Heart left ventricle (tissue), 16 donors: ENCODE measurements around the gene BANF1. TPM values are rescaled to one million over a fixed set of nuclear protein-coding genes. Genes with fewer than 3 reads are reported as not detected.

Experiments used
- ATAC-seq, 4 donors: fragments of 200-7000 bp; cut with Tn5 transposase; one replicate each; pipeline ENCODE4 v1.9.1; 2020 to 2022; ENCODE audit warnings: moderate library complexity in 4 of 4, mild to moderate bottlenecking in 3 of 4, moderate number of reproducible peaks in 1 of 4
- DNase-seq, 5 donors: peaks; one replicate each; pipeline ENCODE4 v3.0.0-alpha.2; 2020
- H3K27ac ChIP-seq, 12 donors: fragments of 200-600 bp; sonication (generic) in 4 of 12; one replicate each; pipeline versions ENCODE4 v1.5.0 to v1.8.0; 2016 to 2022; ENCODE audit warnings: mild to moderate bottlenecking in 2 of 12
- H3K27me3 ChIP-seq, 9 donors: fragments of 200-600 bp; sonication (generic) in 2 of 9; one replicate each; pipeline versions ENCODE4 v1.5.1 to v1.8.0; 2016 to 2022; ENCODE audit warnings: mild to moderate bottlenecking in 3 of 9
- H3K36me3 ChIP-seq, 9 donors: fragments of 200-600 bp; sonication (generic) in 2 of 9; one replicate each; pipeline versions ENCODE4 v1.5.0 to v1.8.0; 2018 to 2022; ENCODE audit warnings: mild to moderate bottlenecking in 2 of 9
- H3K4me1 ChIP-seq, 12 donors: fragments of 200-600 bp; sonication (generic) in 4 of 12; one replicate each; pipeline versions ENCODE4 v1.5.0 to v1.8.0; 2016 to 2022; ENCODE audit warnings: mild to moderate bottlenecking in 3 of 12
- H3K4me3 ChIP-seq, 12 donors: fragments of 200-600 bp; sonication (generic) in 4 of 12; one replicate each; pipeline versions ENCODE4 v1.5.0 to v1.8.0; 2017 to 2022; ENCODE audit warnings: mild to moderate bottlenecking in 9 of 12, moderate library complexity in 4 of 12
- H3K9me3 ChIP-seq, 12 donors: fragments of 200-600 bp; sonication (generic) in 4 of 12; one replicate each; pipeline versions ENCODE4 v1.5.0 to v1.8.0; 2016 to 2022; ENCODE audit warnings: mild to moderate bottlenecking in 1 of 12
- POLR2A ChIP-seq, 2 donors: fragments of 450-650 bp; IDR thresholded peaks; one replicate each; pipeline ENCODE4 v1.6.1; 2017; ENCODE audit warnings: antibody characterized with exemption in 2 of 2, mild to moderate bottlenecking in 2 of 2, moderate library complexity in 2 of 2
- WGBS, 4 donors: extraction: QIAGEN DNeasy Blood & Tissue Kit in 2 of 4; methylation state at CpG; one replicate each; pipeline versions ENCODE4 v1.1.5 to v1.1.7; 2013 to 2018; 5-methylcytosine and 5-hydroxymethylcytosine counted together
- intact Hi-C, 10 donors: fragments of 100-400 bp; cut with DNase I; formaldehyde crosslinking; loops; one replicate each; pipeline versions ENCODE4 v1.11.1 to v1.14.2; 2022
- polyA plus RNA-seq, 2 donors: library from polyadenylated mRNA; stranded (reverse); fragments of 200-250 nt; gene quantifications; one replicate each; pipeline ENCODE4 v1.2.3, GENCODE V29; 2013
- total RNA-seq, 9 donors: library from RNA; depleted of rRNA in 2 of 9; stranded (reverse); fragments of >200 nt in 2 of 9; fragmentation: NEBNext Ultra II Directional in 3 of 9; extraction: Animal tissue kit (Norgen Biotek cat#: 25700) in 3 of 9; gene quantifications; one replicate each; pipeline versions ENCODE4 v1.1.0 to v1.2.4, GENCODE V29; 2016 to 2023
- TF ChIP-seq, protein P1 (sequence below), 12 donors: fragments of 200-600 bp; sonication (generic) in 4 of 12; IDR thresholded peaks; one replicate each; pipeline versions ENCODE4 v1.5.0 to v1.8.0; 2018 to 2022; ENCODE audit warnings: antibody characterized with exemption in 12 of 12, mild to moderate bottlenecking in 5 of 12
- donor health status: ischemic (EF 13 %, LVEDD 7.1; RV severe dilation, severe dysfunction).
- donor health status: healthy with polysubstance abuse.
- donor health status: DM: no; HTN: yes; CAD: no.
- donor health status: DM: no; HTN: no; CAD: no.
- donor health status: ischemic (EF 25% LVEDD 6.9; RV normal size, moderate dysfunction).
- donor health status: ischemic (EF 25% LVEDD 5.7; RV mildly dilated, moderate dysfunction).
- donor health status: healthy.
- donor health status: DM: yes; HTN: yes; CAD: no.
- donor health status: ischemic (EF 35%, LVEDD 5.7; RV mildly dilated, moderate dysfunction).
- donor health status: nonischemic (EF 11% LVEDD 7.7; RV severe dilation, severe dysfunction).
- donor health status: DM: yes; HTN: yes; CAD: no.
- donor health status: PGD.
- donor health status: ischemic (EF 29% LVEDD 5.4; RV normal size, mild dysfunction).
- donor health status: nonischemic (EF 23%, LVEDD 6.1; RV moderate dilation, normal function).

BANF1 gene
- total and polyA plus RNA-seq, 11 donors, result 68.7 to 345 (median 199) TPM

DNA sequence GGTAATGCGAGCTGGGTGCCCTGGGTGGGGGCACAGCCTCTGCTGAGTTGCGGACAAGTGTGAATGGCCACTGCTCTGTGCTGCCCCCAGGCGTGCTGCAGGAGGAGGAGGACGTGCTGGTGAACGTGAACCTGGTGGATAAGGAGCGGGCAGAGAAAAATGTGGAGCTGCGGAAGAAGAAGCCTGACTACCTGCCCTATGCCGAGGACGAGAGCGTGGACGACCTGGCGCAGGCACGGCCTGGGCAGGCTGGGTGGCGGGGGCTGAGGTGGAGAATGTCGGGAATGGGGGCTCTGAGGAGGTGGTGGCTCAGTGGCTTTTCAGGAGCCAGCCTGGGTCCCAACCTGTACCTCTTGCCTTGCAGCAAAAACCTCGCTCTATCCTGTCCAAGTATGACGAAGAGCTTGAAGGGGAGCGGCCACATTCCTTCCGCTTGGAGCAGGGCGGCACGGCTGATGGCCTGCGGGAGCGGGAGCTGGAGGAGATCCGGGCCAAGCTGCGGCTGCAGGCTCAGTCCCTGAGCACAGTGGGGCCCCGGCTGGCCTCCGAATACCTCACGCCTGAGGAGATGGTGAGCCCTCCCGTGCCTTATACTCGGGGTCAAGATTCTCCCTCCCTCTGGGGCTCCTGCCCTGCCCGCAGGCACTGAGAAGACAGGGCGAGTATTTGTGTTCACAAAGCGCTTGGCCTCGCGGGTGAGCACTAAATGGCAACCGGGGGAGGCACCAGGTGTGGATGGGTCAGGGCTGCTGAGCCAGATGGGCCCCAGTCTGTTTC, 36.1 kb upstream of the BANF1 start:
- 91 to 94% (median 93%) methylated on average over 24 to 36 of the region's 36 CpGs for WGBS, 4 donors
- intact Hi-C loops, result no loop called here
- ATAC-seq (no peak), DNase-seq (no peak)
- TF ChIP-seq, protein P1, sequence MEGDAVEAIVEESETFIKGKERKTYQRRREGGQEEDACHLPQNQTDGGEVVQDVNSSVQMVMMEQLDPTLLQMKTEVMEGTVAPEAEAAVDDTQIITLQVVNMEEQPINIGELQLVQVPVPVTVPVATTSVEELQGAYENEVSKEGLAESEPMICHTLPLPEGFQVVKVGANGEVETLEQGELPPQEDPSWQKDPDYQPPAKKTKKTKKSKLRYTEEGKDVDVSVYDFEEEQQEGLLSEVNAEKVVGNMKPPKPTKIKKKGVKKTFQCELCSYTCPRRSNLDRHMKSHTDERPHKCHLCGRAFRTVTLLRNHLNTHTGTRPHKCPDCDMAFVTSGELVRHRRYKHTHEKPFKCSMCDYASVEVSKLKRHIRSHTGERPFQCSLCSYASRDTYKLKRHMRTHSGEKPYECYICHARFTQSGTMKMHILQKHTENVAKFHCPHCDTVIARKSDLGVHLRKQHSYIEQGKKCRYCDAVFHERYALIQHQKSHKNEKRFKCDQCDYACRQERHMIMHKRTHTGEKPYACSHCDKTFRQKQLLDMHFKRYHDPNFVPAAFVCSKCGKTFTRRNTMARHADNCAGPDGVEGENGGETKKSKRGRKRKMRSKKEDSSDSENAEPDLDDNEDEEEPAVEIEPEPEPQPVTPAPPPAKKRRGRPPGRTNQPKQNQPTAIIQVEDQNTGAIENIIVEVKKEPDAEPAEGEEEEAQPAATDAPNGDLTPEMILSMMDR (IDR thresholded peaks at IDR 0.05), result no peak
- no peak for TF ChIP-seq POLR2A (IDR thresholded peaks at IDR 0.05)
- Histone ChIP-seq H3K9me3 (no peaks in the 10 kb centered on the region), H3K4me3 (no peak overlapping the region), H3K4me1 (peaks cover 3 to 24% (median 21%) of the 10 kb centered on the region in 12 donors), H3K36me3 (peaks cover 7 to 72% (median 69%) of the 10 kb centered on the region in 9 donors), H3K27me3 (no peaks in the 10 kb centered on the region), H3K27ac (no peak overlapping the region)

DNA sequence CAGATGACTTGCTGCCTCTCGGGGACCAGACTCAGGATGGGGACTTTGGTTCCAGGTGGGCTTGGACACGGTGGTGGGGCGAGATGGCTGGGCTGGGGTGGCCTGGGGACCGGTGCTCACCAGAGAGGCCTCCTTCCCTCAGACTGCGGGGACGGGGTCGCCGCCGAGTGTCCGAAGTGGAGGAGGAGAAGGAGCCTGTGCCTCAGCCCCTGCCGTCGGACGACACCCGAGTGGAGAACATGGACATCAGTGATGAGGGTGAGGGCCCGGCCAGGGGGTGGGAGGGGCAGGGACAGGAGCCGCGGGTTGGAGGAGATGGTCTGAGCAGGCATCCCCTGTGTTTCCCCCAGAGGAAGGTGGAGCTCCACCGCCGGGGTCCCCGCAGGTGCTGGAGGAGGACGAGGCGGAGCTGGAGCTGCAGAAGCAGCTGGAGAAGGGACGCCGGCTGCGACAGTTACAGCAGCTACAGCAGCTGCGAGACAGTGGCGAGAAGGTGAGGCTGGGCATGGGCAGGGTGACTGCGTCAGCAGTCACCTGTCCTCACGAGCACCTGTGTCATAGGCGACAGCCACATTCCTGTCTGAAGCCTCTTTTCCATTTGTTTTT, 34.9 kb upstream of the BANF1 start:
- intact Hi-C loops, result no loop called here
- no peak for ATAC-seq
- no peak for DNase-seq
- H3K27me3 ChIP-seq, result no peaks in the 10 kb centered on the region
- TF ChIP-seq, protein P1 (IDR thresholded peaks at IDR 0.05), result no peak
- no peaks in the 10 kb centered on the region for H3K9me3 ChIP-seq
- H3K4me3 ChIP-seq, result no peak overlapping the region
- no peak overlapping the region for H3K27ac ChIP-seq
- peaks cover 7 to 81% (median 75%) of the 10 kb centered on the region in 9 donors for H3K36me3 ChIP-seq
- 90 to 95% (median 93%) methylated on average over 30 of the region's 30 CpGs for WGBS, 4 donors
- H3K4me1 ChIP-seq, result peaks cover 3 to 20% (median 19%) of the 10 kb centered on the region in 12 donors

DNA sequence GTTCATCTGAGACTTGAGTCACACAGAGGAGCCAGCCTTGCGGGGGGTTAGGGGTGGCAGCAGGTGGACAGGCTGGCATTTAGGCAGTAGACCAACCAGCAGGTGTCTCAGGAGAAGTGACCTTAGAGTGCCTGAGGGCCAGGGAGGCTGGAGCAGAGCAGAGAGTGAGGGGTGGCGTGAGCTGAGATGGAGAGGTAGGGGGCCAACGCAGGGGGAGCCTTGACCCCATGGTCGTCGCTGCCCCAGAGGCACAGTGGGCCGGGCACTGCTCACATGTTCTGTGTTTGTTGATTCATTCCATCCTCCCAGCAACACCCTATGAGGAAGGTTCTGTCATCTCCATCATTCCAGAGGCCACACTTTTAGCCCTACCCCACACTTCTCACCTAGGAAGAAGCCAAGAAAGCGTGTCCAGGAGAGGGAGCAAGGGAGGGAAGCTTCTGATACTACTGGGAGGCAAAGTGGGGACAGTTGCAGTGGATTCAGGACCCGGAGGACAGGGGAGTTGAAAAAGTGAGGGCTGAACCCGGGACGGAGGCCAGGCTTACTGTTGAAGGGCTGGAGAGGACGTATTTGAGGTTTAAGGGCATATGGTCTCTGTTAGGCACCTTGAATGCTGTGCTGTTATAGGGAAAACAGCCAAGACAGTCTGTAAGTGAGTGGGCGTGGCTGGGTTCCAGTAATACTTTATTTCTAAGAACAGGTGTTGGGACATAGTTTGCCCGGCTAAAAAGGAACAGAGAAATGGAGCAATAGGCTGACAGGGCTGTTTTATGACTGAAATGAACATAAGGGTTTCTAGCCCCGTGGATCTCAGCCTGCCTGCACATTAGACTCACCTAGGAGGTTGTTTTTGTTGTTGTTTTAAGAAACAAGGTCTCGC, 33.5 kb upstream of the BANF1 start:
- ATAC-seq (peak in 1 of 4 donors; percentile 7), DNase-seq (no peak)
- WGBS, 4 donors, result 83 to 88% (median 87%) methylated on average over 14 to 15 of the region's 15 CpGs
- Histone ChIP-seq H3K36me3 (peaks cover 7 to 89% (median 80%) of the 10 kb centered on the region in 9 donors), H3K27ac (no peak overlapping the region), H3K27me3 (no peaks in the 10 kb centered on the region), H3K9me3 (no peaks in the 10 kb centered on the region), H3K4me1 (peaks cover 0 to 6% (median 5%) of the 10 kb centered on the region in 12 donors), H3K4me3 (no peak overlapping the region)
- TF ChIP-seq, protein P1 (IDR thresholded peaks at IDR 0.05), result no peak
- TF ChIP-seq POLR2A (IDR thresholded peaks at IDR 0.05), result no peak
- intact Hi-C loops, result no loop called here

DNA sequence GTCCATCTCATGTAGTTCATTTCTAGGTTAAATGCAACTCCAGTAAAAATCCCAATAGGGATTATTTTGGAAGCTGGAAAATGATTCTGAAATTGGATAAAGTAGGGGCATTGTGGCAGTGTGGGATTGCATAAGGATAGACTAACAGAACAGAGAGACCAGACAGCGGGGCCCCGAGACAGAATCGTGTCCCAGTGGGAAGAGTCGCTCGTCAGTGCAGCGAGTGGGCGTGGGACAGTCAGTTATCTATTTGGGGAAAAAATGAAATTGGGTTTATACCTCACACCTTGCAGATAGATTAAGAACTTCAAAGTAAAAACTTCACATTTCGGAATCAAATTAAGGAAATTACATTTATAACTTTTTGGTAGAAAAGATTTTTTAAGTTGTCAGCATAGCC, 30.2 kb upstream of the BANF1 start:
- ATAC-seq, result no peak
- Histone ChIP-seq H3K4me3 (no peak overlapping the region), H3K4me1 (no peaks in the 10 kb centered on the region), H3K36me3 (peaks cover 3 to 80% (median 64%) of the 10 kb centered on the region in 9 donors), H3K9me3 (no peaks in the 10 kb centered on the region), H3K27ac (no peak overlapping the region), H3K27me3 (no peaks in the 10 kb centered on the region)
- intact Hi-C loops, result no loop called here
- 91 to 94% (median 93%) methylated on average over 8 of the region's 8 CpGs for WGBS, 4 donors
- TF ChIP-seq POLR2A (IDR thresholded peaks at IDR 0.05), result no peak
- TF ChIP-seq, protein P1 (IDR thresholded peaks at IDR 0.05), result no peak
- no peak for DNase-seq
